SK-N-SH (cell line): Measurements from ENCODE around the gene POLR2J.
"Not testable (repeated sequence)": the region's sequence is repeated elsewhere in the genome, so short reads cannot be mapped to it uniquely, and the experiment has no call there.

Experiments used
- FOXM1 ChIP-seq: IDR thresholded peaks from 2 replicates; pipeline ENCODE4 v1.4.0; 2012; ENCODE audit warnings: low read depth, mild to moderate bottlenecking
- POLR2AphosphoS5 ChIP-seq: IDR thresholded peaks from 2 replicates; pipeline ENCODE4 v1.6.1; 2012; ENCODE audit warnings: low read depth, low read length
- RFX5 ChIP-seq: IDR thresholded peaks from 2 replicates; pipeline ENCODE4 v1.6.1; 2012; ENCODE audit warnings: mild to moderate bottlenecking, improper control_type of control experiment, low read length
- RXRA ChIP-seq: IDR thresholded peaks from 2 replicates; pipeline ENCODE4 v1.4.0; 2012; ENCODE audit warnings: low read depth, mild to moderate bottlenecking, borderline replicate concordance
- SIN3A ChIP-seq: IDR thresholded peaks from 2 replicates; pipeline ENCODE4 v1.6.1; 2012; ENCODE audit warnings: low read depth, mild to moderate bottlenecking, low read length, moderate library complexity, borderline replicate concordance
- TAF1 ChIP-seq: IDR thresholded peaks from 2 replicates; pipeline ENCODE4 v1.6.1; 2012; ENCODE audit warnings: low read depth, mild to moderate bottlenecking, low read length, moderate library complexity, borderline replicate concordance
- TEAD4 ChIP-seq: IDR thresholded peaks from 2 replicates; pipeline ENCODE4 v1.4.0; 2012; ENCODE audit warnings: mild to moderate bottlenecking, borderline replicate concordance; ENCODE audit not compliant: insufficient read depth
- YY1 ChIP-seq: IDR thresholded peaks from 2 replicates; pipeline ENCODE4 v1.4.0; 2012; ENCODE audit warnings: low read depth, mild to moderate bottlenecking
- TF ChIP-seq, protein P1 (sequence below): fragments of 200-600 bp; sonication (generic); IDR thresholded peaks from 2 replicates; pipeline ENCODE4 v1.6.1; 2017; ENCODE audit warnings: antibody characterized with exemption, mild to moderate bottlenecking, moderate library complexity
- TF ChIP-seq, protein P2 (sequence below): IDR thresholded peaks from 2 replicates; pipeline ENCODE4 v1.4.0; 2012; ENCODE audit warnings: low read depth, borderline replicate concordance

DNA sequence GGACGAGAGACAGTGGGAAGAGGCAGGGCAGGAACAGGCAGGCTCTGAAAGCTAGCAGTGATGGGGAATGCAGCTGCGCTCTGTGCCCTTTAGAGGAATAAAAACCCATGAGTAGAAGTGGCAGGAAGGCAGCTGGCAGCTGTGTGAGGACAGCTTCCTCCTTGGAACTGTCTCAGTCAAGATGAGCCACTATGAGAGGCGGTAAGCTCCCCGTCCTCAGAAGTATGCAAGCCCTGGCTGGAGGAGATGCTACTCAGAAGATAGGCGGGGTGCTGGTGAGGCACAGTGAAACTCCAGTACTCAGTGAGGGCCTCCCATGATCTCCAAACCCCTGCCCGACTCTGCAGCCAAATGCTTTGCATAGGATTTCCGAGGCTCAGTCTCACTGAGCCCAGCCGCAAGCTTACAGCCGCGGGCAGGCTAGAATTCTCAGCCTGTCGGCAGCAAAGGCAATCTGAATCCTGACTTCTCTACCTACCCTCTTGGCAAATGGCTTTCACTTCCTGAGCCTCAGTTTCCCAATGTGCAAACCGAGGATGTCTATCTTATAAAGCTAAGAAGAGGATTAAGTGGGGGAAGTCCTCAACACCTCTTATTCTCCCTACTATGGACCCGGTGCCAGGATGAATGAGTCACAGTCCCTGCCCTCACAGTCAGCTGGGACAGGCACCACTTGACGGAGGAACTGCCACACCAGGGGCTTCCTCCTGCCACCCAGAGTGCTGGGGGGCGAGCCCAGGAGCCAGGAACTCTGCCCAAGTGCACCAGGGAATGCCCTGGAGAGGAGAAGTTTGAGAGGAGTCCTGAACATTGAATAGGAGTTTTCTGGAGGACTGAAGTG, 36.4 kb upstream of the POLR2J start:
- TF ChIP-seq, protein P1, sequence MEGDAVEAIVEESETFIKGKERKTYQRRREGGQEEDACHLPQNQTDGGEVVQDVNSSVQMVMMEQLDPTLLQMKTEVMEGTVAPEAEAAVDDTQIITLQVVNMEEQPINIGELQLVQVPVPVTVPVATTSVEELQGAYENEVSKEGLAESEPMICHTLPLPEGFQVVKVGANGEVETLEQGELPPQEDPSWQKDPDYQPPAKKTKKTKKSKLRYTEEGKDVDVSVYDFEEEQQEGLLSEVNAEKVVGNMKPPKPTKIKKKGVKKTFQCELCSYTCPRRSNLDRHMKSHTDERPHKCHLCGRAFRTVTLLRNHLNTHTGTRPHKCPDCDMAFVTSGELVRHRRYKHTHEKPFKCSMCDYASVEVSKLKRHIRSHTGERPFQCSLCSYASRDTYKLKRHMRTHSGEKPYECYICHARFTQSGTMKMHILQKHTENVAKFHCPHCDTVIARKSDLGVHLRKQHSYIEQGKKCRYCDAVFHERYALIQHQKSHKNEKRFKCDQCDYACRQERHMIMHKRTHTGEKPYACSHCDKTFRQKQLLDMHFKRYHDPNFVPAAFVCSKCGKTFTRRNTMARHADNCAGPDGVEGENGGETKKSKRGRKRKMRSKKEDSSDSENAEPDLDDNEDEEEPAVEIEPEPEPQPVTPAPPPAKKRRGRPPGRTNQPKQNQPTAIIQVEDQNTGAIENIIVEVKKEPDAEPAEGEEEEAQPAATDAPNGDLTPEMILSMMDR, result not testable (repeated sequence)
- not testable (repeated sequence) for TF ChIP-seq YY1, RXRA, TAF1, FOXM1, POLR2AphosphoS5, SIN3A, TEAD4, RFX5
- TF ChIP-seq, protein P2, sequence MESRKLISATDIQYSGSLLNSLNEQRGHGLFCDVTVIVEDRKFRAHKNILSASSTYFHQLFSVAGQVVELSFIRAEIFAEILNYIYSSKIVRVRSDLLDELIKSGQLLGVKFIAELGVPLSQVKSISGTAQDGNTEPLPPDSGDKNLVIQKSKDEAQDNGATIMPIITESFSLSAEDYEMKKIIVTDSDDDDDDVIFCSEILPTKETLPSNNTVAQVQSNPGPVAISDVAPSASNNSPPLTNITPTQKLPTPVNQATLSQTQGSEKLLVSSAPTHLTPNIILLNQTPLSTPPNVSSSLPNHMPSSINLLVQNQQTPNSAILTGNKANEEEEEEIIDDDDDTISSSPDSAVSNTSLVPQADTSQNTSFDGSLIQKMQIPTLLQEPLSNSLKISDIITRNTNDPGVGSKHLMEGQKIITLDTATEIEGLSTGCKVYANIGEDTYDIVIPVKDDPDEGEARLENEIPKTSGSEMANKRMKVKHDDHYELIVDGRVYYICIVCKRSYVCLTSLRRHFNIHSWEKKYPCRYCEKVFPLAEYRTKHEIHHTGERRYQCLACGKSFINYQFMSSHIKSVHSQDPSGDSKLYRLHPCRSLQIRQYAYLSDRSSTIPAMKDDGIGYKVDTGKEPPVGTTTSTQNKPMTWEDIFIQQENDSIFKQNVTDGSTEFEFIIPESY, result not testable (repeated sequence)
